ENCODE results near the gene ARHGEF12. TPM values are rescaled to one million over a fixed set of nuclear protein-coding genes. Genes with fewer than 3 reads are reported as not detected.
A peak's percentile ranks its signal among the peaks of the same experiment; 100 is the strongest.

ARHGEF12 gene
- total RNA-seq, 1 donor from 2014 or later: 83.1 TPM

- H2AFZ ChIP-seq (ENCODE audit: low read depth, low read length): no peak overlapping the region
- no peak overlapping the region for H3K4me2 ChIP-seq (ENCODE audit: low read length)
- H3K4me3 ChIP-seq (ENCODE audit: insufficient read depth, low read depth, low read length): no peak overlapping the region
- H3K4me1 ChIP-seq (ENCODE audit: insufficient read depth, low read length): peaks cover 24% of the 10 kb centered on the region
- H3K27ac Mint-ChIP-seq (ENCODE audit: unreplicated experiment): peak overlapping the region; percentile 31
- no peaks in the 10 kb centered on the region for H3K9me3 Mint-ChIP-seq (ENCODE audit: unreplicated experiment)
- H3K9me3 ChIP-seq (ENCODE audit: insufficient read depth, low read depth, low read length): no peaks in the 10 kb centered on the region
- H3K4me1 Mint-ChIP-seq (ENCODE audit: low read depth, unreplicated experiment): peaks cover 25% of the 10 kb centered on the region
- H3K79me2 ChIP-seq (ENCODE audit: insufficient read depth, low read length): no peaks in the 10 kb centered on the region
- no peaks in the 10 kb centered on the region for H3K36me3 Mint-ChIP-seq (ENCODE audit: low read depth, unreplicated experiment)
- no peaks in the 10 kb centered on the region for H3K36me3 ChIP-seq (ENCODE audit: insufficient read depth, low read length)
- H3K27me3 ChIP-seq (ENCODE audit: insufficient read depth, low read length): peaks cover 11% of the 10 kb centered on the region
- no peak overlapping the region for H3K4me3 Mint-ChIP-seq (ENCODE audit: unreplicated experiment)
- H3K9ac ChIP-seq (ENCODE audit: low read length): no peak overlapping the region
- peaks cover 40% of the 10 kb centered on the region for H3K27me3 Mint-ChIP-seq (ENCODE audit: low read depth, unreplicated experiment)
- H4K20me1 ChIP-seq (ENCODE audit: insufficient read depth, low read length): no peaks in the 10 kb centered on the region
- no peak overlapping the region for H3K27ac ChIP-seq (ENCODE audit: low read depth, low read length)
- TF ChIP-seq EZH2 (IDR thresholded peaks at IDR 0.05; ENCODE audit: insufficient read depth, low read length): no peak
- TF ChIP-seq, protein P1, sequence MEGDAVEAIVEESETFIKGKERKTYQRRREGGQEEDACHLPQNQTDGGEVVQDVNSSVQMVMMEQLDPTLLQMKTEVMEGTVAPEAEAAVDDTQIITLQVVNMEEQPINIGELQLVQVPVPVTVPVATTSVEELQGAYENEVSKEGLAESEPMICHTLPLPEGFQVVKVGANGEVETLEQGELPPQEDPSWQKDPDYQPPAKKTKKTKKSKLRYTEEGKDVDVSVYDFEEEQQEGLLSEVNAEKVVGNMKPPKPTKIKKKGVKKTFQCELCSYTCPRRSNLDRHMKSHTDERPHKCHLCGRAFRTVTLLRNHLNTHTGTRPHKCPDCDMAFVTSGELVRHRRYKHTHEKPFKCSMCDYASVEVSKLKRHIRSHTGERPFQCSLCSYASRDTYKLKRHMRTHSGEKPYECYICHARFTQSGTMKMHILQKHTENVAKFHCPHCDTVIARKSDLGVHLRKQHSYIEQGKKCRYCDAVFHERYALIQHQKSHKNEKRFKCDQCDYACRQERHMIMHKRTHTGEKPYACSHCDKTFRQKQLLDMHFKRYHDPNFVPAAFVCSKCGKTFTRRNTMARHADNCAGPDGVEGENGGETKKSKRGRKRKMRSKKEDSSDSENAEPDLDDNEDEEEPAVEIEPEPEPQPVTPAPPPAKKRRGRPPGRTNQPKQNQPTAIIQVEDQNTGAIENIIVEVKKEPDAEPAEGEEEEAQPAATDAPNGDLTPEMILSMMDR (IDR thresholded peaks at IDR 0.05; ENCODE audit: insufficient read depth, low read depth, low read length): peak; percentile 97
- FAIRE-seq (peak; percentile 32), DNase-seq (ENCODE audit: low read depth) (peak; percentile 38)
Measured at GRCh38 chr11:120303004-120303637, 33.1 kb upstream of the ARHGEF12 start.

GRCh38 chr11:120304526-120304925, 31.7 kb upstream of the ARHGEF12 start:
- no peak overlapping the region for H3K4me2 ChIP-seq (ENCODE audit: low read length)
- no peak overlapping the region for H3K9ac ChIP-seq (ENCODE audit: low read length)
- H3K79me2 ChIP-seq (ENCODE audit: insufficient read depth, low read length): no peaks in the 10 kb centered on the region
- no peaks in the 10 kb centered on the region for H3K36me3 ChIP-seq (ENCODE audit: insufficient read depth, low read length)
- H2AFZ ChIP-seq (ENCODE audit: low read depth, low read length): no peak overlapping the region
- no peak overlapping the region for H3K27ac ChIP-seq (ENCODE audit: low read depth, low read length)
- H3K9me3 ChIP-seq (ENCODE audit: insufficient read depth, low read depth, low read length): no peaks in the 10 kb centered on the region
- no peak for TF ChIP-seq EZH2 (IDR thresholded peaks at IDR 0.05; ENCODE audit: insufficient read depth, low read length)
- TF ChIP-seq, protein P1 (IDR thresholded peaks at IDR 0.05; ENCODE audit: insufficient read depth, low read depth, low read length): no peak
- H3K9me3 Mint-ChIP-seq (ENCODE audit: unreplicated experiment): no peaks in the 10 kb centered on the region
- peaks cover 4% of the 10 kb centered on the region for H3K27me3 ChIP-seq (ENCODE audit: insufficient read depth, low read length)
- H3K4me3 ChIP-seq (ENCODE audit: insufficient read depth, low read depth, low read length): no peak overlapping the region
- peak; percentile 33 for DNase-seq (ENCODE audit: low read depth)
- no peaks in the 10 kb centered on the region for H4K20me1 ChIP-seq (ENCODE audit: insufficient read depth, low read length)
- H3K36me3 Mint-ChIP-seq (ENCODE audit: low read depth, unreplicated experiment): no peaks in the 10 kb centered on the region
- H3K4me3 Mint-ChIP-seq (ENCODE audit: unreplicated experiment): no peak overlapping the region
- H3K4me1 Mint-ChIP-seq (ENCODE audit: low read depth, unreplicated experiment): peaks cover 25% of the 10 kb centered on the region
- H3K4me1 ChIP-seq (ENCODE audit: insufficient read depth, low read length): peaks cover 24% of the 10 kb centered on the region
- no peak overlapping the region for H3K27ac Mint-ChIP-seq (ENCODE audit: unreplicated experiment)
- FAIRE-seq: peak; percentile 47
- peaks cover 28% of the 10 kb centered on the region for H3K27me3 Mint-ChIP-seq (ENCODE audit: low read depth, unreplicated experiment)

DNA sequence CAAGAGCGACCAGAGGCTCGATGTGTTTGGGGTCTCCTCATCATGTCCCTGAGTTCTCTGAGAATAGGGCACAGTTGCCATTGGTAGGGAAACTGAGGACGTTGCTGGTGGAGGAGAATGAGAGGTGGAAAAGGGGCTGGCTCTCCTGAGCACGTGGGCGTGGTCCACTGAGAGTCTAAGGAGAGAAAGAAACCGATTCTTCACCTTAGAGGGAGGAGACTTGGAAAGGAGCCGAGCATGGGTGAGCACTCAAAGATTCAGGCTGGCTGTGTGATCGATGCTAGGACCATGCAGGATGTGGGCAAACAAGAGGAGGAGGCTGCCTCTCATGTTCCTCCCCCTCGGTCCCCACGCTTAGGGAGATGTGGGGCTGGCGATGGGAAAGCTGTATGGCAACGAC, 30.9 kb upstream of the ARHGEF12 start:
- Histone ChIP-seq H2AFZ (ENCODE audit: low read depth, low read length) (peak overlapping the region; percentile 33), H3K27me3 (ENCODE audit: insufficient read depth, low read length) (peaks cover 4% of the 10 kb centered on the region), H3K9ac (ENCODE audit: low read length) (no peak overlapping the region), H4K20me1 (ENCODE audit: insufficient read depth, low read length) (no peaks in the 10 kb centered on the region), H3K4me2 (ENCODE audit: low read length) (no peak overlapping the region), H3K27ac (ENCODE audit: low read depth, low read length) (no peak overlapping the region), H3K9me3 (ENCODE audit: insufficient read depth, low read depth, low read length) (no peaks in the 10 kb centered on the region), H3K4me1 (ENCODE audit: insufficient read depth, low read length) (peaks cover 24% of the 10 kb centered on the region), H3K36me3 (ENCODE audit: insufficient read depth, low read length) (no peaks in the 10 kb centered on the region), H3K4me3 (ENCODE audit: insufficient read depth, low read depth, low read length) (no peak overlapping the region), H3K79me2 (ENCODE audit: insufficient read depth, low read length) (no peaks in the 10 kb centered on the region)
- Mint-ChIP-seq H3K27ac (ENCODE audit: unreplicated experiment) (no peak overlapping the region), H3K36me3 (ENCODE audit: low read depth, unreplicated experiment) (no peaks in the 10 kb centered on the region), H3K9me3 (ENCODE audit: unreplicated experiment) (no peaks in the 10 kb centered on the region), H3K4me1 (ENCODE audit: low read depth, unreplicated experiment) (peaks cover 25% of the 10 kb centered on the region), H3K4me3 (ENCODE audit: unreplicated experiment) (no peak overlapping the region), H3K27me3 (ENCODE audit: low read depth, unreplicated experiment) (peaks cover 22% of the 10 kb centered on the region)
- FAIRE-seq (no peak), DNase-seq (ENCODE audit: low read depth) (no peak)
- TF ChIP-seq EZH2 (IDR thresholded peaks at IDR 0.05; ENCODE audit: insufficient read depth, low read length): no peak
- TF ChIP-seq, protein P1 (IDR thresholded peaks at IDR 0.05; ENCODE audit: insufficient read depth, low read depth, low read length): no peak
